ENCODE results near the gene TRIP6. TPM values are rescaled to one million over a fixed set of nuclear protein-coding genes. Genes with fewer than 3 reads are reported as not detected.

The TRIP6 gene
- total RNA-seq, 4 donors from 2014 or later: 60.2 to 89.9 (median 81.2) TPM

GRCh38 chr7:100865372-100865911, 1.7 kb upstream of the TRIP6 start:
- intact Hi-C loops (cut with DNase I): no loop called here
- WGBS: 74% methylated on average over 9 of the region's 17 CpGs
- no peaks in the 10 kb centered on the region for H3K27me3 ChIP-seq
- H3K4me1 ChIP-seq: peaks cover 30 to 55% (median 49%) of the 10 kb centered on the region in 4 donors
- H3K9me3 ChIP-seq: no peaks in the 10 kb centered on the region
- DNase-seq (ENCODE audit: extremely low spot score): no peak
- peak overlapping the region in 2 of 4 donors; percentile 81 to 99 for H3K4me3 ChIP-seq
- TF ChIP-seq EP300 (IDR thresholded peaks at IDR 0.05): no peak
- no peak for TF ChIP-seq CTCF (IDR thresholded peaks at IDR 0.05)
- no peak for TF ChIP-seq POLR2A (IDR thresholded peaks at IDR 0.05; ENCODE audit: low read depth)
- TF ChIP-seq POLR2AphosphoS5 (IDR thresholded peaks at IDR 0.05): no peak
- H3K27ac ChIP-seq (replicated peaks in 1 of 4): peak overlapping the region; percentile 95 to 99 (median 97)
- peaks cover 15 to 51% (median 29%) of the 10 kb centered on the region in 4 donors for H3K36me3 ChIP-seq

- H3K27me3 ChIP-seq: no peaks in the 10 kb centered on the region
- WGBS: 62% methylated on average over 15 of the region's 46 CpGs
- no peak for DNase-seq (ENCODE audit: extremely low spot score)
- intact Hi-C loops (cut with DNase I): no loop called here
- peaks cover 11 to 51% (median 30%) of the 10 kb centered on the region in 4 donors for H3K36me3 ChIP-seq
- TF ChIP-seq CTCF (IDR thresholded peaks at IDR 0.05) (no peak), POLR2AphosphoS5 (IDR thresholded peaks at IDR 0.05) (peak in 1 of 2 donors; percentile 57), POLR2A (IDR thresholded peaks at IDR 0.05; ENCODE audit: low read depth) (no peak)
- peak overlapping the region; percentile 95 to 99 (median 97) for H3K27ac ChIP-seq (replicated peaks in 1 of 4)
- peaks cover 30 to 55% (median 50%) of the 10 kb centered on the region in 4 donors for H3K4me1 ChIP-seq
- peak overlapping the region; percentile 79 to 99 (median 84) for H3K4me3 ChIP-seq
- no peaks in the 10 kb centered on the region for H3K9me3 ChIP-seq
These were observed 1.1 kb upstream of the TRIP6 start for GRCh38 chr7:100865938-100866728.

- TF ChIP-seq POLR2A (IDR thresholded peaks at IDR 0.05; ENCODE audit: low read depth): no peak
- H3K4me1 ChIP-seq: peaks cover 30 to 55% (median 50%) of the 10 kb centered on the region in 4 donors
- intact Hi-C loops (cut with DNase I): no loop called here
- no peaks in the 10 kb centered on the region for H3K9me3 ChIP-seq
- peak overlapping the region; percentile 95 to 99 (median 97) for H3K27ac ChIP-seq (replicated peaks in 1 of 4)
- H3K36me3 ChIP-seq: peaks cover 11 to 51% (median 30%) of the 10 kb centered on the region in 4 donors
- no peak for DNase-seq (ENCODE audit: extremely low spot score)
- H3K4me3 ChIP-seq: peak overlapping the region; percentile 79 to 99 (median 84)
- no peaks in the 10 kb centered on the region for H3K27me3 ChIP-seq
- WGBS: 41% methylated on average over 5 of the region's 5 CpGs
These were observed 503 bp upstream of the TRIP6 start for GRCh38 chr7:100866729-100867039.

GRCh38 chr7:100867776-100868485, 744 bp downstream of the TRIP6 start:
- intact Hi-C loops (cut with DNase I): no loop called here
- Histone ChIP-seq H3K36me3 (peaks cover 15 to 51% (median 31%) of the 10 kb centered on the region in 4 donors), H3K4me3 (peak overlapping the region; percentile 79 to 99 (median 84)), H3K4me1 (peaks cover 30 to 55% (median 50%) of the 10 kb centered on the region in 4 donors), H3K9me3 (no peaks in the 10 kb centered on the region), H3K27me3 (no peaks in the 10 kb centered on the region), H3K27ac (replicated peaks in 1 of 4) (peak overlapping the region; percentile 95 to 99 (median 97))
- 27% methylated on average over 11 of the region's 27 CpGs for WGBS
- DNase-seq (ENCODE audit: extremely low spot score): no peak
- no peak for TF ChIP-seq CTCF (IDR thresholded peaks at IDR 0.05)
- TF ChIP-seq POLR2AphosphoS5 (IDR thresholded peaks at IDR 0.05): no peak
- no peak for TF ChIP-seq POLR2A (IDR thresholded peaks at IDR 0.05; ENCODE audit: low read depth)
- TF ChIP-seq EP300 (IDR thresholded peaks at IDR 0.05): no peak

All from esophagus muscularis mucosa (tissue), 4 donors.